T follicular helper cell (primary cell): ENCODE results near the gene WASF1.
"Not testable (repeated sequence)": the region's sequence is repeated elsewhere in the genome, so short reads cannot be mapped to it uniquely, and the experiment has no call there.

ENCODE experiments used
- DNase-seq: peaks from one replicate; pipeline ENCODE4 v3.0.0-alpha.2; 2020; ENCODE audit warnings: low read depth

Gene WASF1

DNA sequence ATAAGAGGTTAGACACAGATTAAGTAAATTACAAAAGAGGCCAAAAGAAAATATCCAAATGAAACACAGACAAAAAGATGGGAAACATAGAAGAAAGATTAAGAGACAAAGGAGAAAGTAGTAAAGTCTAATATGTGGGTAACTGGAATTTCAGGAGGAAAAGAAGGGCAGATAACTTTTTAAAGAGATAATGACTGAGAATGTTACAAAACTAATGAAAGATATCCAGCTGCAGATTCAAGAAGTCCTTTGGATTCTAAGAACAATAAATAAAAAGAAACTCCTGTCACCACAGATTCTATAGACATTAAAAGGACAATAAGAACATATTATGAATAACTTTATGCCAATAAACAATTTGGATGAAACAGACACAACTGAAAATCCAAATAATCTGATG is 90.1 kb downstream of the WASF1 start:
- DNase-seq: no peak

DNA sequence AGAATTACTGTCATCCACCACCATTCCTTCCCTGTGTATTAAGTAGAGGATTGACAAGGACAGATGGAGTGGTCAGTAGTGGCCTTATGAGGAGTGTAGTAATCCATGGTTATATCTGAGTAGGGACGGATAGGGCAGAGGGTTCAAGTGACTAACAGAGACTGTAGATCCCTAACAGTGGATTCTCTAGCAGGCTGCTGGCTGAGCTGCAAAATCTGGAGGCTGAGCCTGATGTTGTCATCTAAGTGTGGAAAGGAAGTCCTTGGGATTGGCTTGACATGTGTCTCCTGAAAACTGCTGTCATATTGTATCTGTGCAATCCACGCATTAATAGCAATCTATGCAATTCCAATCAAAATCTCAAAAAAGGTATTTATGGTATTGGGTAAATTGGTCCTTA is 94.2 kb downstream of the WASF1 start:
- DNase-seq: no peak

DNA sequence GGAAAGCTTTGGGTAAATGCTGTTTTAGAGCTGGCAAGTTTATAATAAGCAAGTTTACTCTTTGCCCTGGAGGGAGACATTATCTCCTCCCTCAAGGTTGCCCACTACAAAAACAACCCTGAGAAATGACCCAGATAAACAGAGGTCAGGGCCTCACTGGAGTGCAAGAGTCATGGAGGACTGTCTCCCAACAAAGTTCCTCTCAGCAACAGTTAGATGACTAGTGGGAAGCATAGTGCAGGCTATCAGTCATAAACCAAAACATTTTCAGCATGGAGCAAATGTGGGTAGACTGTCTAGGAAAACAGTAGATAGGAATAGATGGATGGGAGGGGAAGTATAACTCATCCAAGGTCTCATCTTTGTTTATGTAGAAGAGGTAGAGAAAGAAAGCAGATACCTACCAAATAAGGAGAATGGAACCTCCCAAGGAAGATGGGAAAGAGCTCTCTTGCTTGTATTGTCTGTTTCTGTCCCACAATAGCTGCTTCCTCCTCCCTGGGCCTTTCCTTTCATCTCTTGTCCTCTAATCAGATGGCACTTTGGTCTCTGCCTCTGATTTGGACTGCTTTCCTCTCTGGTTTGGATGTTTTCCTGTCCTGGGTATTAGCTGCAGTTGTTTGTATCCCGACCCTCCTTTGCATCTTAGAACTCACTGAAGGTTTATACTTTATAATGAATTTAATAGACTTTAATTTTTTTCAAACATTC is 95.4 kb downstream of the WASF1 start:
- no peak for DNase-seq

- no peak for DNase-seq
These were observed 104.1 kb downstream of the WASF1 start for GRCh38 chr6:110075406-110075805.

DNA sequence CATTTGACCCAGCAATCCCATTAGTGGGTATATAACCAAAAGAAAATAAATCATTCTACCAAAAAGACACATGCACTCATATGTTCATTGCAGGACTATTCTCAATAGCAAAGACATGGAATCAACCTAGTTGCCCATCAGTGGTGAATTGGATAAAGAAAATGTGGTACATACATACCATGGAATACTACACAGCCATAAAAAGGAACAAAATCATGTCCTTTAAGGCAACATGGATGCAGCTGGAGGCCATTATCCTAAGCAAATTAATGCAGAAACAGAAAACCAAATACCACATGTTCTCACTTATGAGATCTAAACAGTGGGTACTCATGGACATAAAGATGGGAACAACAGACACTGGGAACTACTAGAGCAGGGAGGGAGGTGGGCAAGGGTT is 106.0 kb downstream of the WASF1 start:
- not testable (repeated sequence) for DNase-seq

GRCh38 chr6:110068592-110068967 is 110.9 kb downstream of the WASF1 start:
- no peak for DNase-seq

DNA sequence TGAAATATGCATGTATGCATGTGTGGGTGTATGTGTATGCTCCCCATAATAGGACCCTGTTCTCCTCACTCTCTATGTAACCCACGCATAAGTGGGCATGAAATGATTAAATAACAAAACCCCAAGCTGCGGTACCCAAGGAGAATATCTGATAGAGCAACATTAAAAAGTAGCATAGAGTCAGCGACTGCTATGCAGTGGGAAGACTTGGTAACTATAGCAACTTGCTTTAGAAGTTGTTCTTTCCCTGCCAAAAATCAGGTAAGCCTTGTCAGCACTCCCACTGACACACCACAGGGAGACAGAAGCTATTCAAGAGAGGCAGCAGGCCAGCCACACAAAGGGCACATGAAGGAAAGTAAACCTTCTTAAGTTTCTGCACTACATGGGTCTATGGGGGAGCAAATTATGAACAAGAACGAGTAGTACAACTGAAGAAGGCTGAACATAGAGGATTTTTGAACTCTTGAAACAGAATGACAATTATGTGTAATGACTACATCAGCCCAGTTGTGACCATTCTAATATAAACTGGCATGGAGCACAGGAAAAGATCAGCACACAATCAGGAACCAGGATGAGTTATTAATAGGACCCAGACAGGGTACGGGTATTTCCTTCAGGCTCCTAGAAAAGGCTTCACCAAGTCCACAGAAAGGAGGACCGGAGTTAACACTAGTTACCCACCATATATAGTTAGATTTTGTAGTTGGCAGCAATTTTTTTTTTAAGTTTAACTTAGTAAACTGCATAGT is 111.5 kb downstream of the WASF1 start:
- no peak for DNase-seq

DNA sequence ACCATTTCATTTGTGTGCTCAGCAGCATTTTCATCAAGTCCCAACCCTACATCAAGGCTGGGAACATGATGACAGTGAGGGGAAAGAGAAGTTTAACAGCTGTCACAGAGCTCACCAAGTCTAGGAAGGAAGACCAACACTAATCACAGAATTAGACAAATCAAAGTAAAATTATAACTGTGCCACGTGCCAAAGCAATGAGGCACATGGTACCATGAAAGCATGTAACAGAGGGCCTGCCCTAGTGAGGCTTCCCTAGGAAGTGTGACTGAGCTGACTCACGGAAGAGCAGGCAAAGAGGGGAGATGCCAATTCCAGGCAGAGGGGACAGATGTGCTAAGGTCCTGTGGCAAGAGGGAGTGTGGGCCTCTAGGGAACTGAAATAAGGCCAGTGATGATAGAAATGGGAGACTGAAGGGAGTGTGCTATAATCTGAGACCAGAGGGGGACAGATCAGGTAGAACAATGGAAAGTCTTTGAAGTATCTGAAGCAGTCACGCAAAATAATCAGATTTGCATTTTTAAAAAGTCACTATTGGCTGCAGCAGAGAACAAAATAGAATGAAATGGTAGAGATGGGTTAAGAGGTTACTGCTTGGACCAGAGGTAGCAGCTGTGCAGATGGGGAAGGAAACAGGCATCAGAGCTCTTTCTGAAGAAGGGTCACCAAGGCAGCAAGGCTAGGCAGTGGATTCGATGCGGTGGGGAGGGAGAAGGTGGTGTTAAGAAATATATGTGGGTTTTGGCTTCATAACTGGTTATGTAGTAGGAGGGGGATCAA is 114.5 kb downstream of the WASF1 start:
- no peak for DNase-seq

DNA sequence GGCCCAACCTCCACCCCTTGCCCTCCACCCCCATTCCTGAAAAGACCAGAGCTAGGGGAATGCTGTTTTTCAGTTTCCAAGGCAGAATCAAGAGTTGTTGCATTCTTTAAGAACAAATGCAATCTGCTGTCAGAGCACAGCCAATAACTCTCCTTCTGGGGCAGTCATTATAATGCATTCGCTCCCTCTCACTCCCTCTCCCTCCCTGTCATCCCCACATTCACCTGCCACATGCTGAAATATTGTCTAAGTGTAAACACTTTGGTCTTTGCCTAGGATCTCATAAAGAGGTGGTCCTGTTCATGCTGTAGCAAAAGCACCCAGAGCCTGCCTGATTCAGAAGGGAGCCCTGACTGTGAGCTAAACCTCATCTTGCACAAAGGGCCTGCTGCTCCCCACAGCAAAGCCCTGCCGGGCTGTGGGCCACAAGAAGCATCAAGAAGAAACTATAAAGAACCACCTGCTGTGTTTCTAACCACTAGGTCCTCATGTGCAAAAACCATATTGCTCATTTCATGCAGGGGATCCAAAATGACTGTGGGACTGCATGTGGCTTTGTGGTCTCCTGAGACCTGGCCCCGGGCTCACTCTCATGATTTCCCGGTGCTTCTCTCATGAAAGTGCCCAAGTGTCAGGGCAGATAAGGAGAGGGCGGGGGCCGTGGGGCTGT is 115.7 kb downstream of the WASF1 start:
- DNase-seq: no peak

GRCh38 chr6:110055387-110055735 is 124.1 kb downstream of the WASF1 start:
- DNase-seq: no peak

DNA sequence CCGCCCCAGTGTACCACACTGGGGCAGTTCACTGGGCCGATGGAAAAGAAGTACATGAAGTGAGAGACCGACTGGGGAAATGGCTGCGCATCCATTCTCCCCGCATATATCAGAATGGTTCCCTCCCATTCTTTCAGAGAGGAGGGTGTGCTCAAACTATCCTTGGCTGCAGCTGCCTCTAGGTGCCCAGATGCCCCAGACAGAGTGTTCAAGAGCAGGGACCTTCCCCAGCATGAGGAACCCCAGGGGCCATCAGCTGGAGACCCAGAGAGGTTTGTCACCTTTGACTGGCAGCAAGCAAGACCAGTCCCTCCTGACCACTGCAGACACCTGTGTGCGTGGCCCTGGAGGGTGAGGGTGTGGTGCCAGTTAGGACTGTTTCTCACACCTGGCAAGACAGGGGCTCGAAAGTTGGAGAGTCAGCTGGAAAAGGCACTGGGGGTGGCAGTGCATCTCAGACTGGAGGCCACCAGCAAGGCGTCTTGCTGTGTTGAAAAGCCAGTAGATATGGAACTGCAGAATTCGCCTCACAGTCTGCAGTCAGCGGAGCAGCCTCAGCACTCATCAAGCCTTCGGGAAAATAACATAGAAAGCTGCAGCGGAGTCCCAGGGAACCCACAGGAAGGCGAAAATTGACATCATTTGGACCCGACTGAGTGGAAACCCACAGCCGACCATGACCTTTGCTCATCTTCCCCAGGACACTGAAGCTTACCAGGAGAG is 124.6 kb downstream of the WASF1 start:
- DNase-seq: no peak

- no peak for DNase-seq
These were observed 125.9 kb downstream of the WASF1 start for GRCh38 chr6:110053395-110054240.

- DNase-seq: no peak
These were observed 129.0 kb downstream of the WASF1 start for GRCh38 chr6:110050440-110050813.
